ENCODE data around the gene ESYT2. TPM values are rescaled to one million over a fixed set of nuclear protein-coding genes. Genes with fewer than 3 reads are reported as not detected.

Gene ESYT2
- polyA plus RNA-seq, 1 of the 3 experiments (the other 2 are of a cell fraction), result 34.2 TPM

- TF ChIP-seq CTCF (IDR thresholded peaks at IDR 0.05), result no peak; the same call in 1 of the 2 replicates
- peak; percentile 13; the same call in 1 of the 2 replicates for TF ChIP-seq SIN3A (IDR thresholded peaks at IDR 0.05; ENCODE audit: borderline replicate concordance, low read depth, low read length)
- 0 out of 2 replicates have a peak, but pooled peaks have one; percentile 33 for TF ChIP-seq MXI1 (IDR thresholded peaks at IDR 0.05; ENCODE audit: low read depth, low read length)
- peak; percentile 85 for DNase-seq
- peaks cover 6% of the 10 kb centered on the region for H3F3A ChIP-seq (replicated peaks; ENCODE audit: insufficient read depth)
- no peaks in the 10 kb centered on the region for H3K27me3 ChIP-seq (ENCODE audit: insufficient read depth)
- peak overlapping the region; percentile 91 for H3K4me2 ChIP-seq
- peak overlapping the region; percentile 81 to 88 for H3K27ac ChIP-seq (ENCODE audit: low read depth in 2 of 2, low read length in 1 of 2)
- H3K9me2 ChIP-seq, result no peaks in the 10 kb centered on the region
- H2AFZ ChIP-seq (ENCODE audit: low read depth), result peak overlapping the region; percentile 18; the same call in 1 of the 2 replicates
- H3K9ac ChIP-seq, result peak overlapping the region; percentile 87
- peak overlapping the region; percentile 78 to 82 for H3K4me3 ChIP-seq (ENCODE audit: low read depth in 2 of 2, low read length in 1 of 2)
- peaks cover 0 to 10% of the 10 kb centered on the region in 2 experiments for H3K36me3 ChIP-seq (replicated peaks in 1 of 2; ENCODE audit: control insufficient read depth in 1 of 2, insufficient read depth in 2 of 2, low read length in 1 of 2)
- H4K20me1 ChIP-seq (ENCODE audit: insufficient read depth), result peaks cover 7% of the 10 kb centered on the region
- POLR2A ChIA-PET, result interaction anchor here (0.9 to 1.9 kb wide), 3 partner anchors 124 to 333 kb away, joined by 4 to 13 read pairs (median 5); partner anchors contain the start of genes NCAPG2 and PTPRN2
- H3K4me1 ChIP-seq (ENCODE audit: control insufficient read depth in 1 of 2, insufficient read depth in 2 of 2, low read depth in 1 of 2, low read length in 1 of 2), result peaks cover 7 to 9% of the 10 kb centered on the region in 2 experiments; a peak in 3 of 4 replicates
- no peaks in the 10 kb centered on the region for H3K9me3 ChIP-seq
- 1% methylated on average over 47 of the region's 82 CpGs for WGBS (ENCODE audit: low lambda C conversion rate)
- CTCF ChIA-PET, result interaction anchor here (1.0 to 1.7 kb wide), 6 partner anchors 10 to 333 kb away, joined by 3 to 6 read pairs (median 4); no protein-coding TSS in a partner anchor
- peaks cover 52% of the 10 kb centered on the region for H3K79me2 ChIP-seq (ENCODE audit: insufficient read depth)
Observed at GRCh38 chr7:158828133-158829020, 932 bp downstream of the ESYT2 start.

- Histone ChIP-seq H2AFZ (ENCODE audit: low read depth) (peak overlapping the region; percentile 18; the same call in 1 of the 2 replicates), H4K20me1 (ENCODE audit: insufficient read depth) (peaks cover 7% of the 10 kb centered on the region)
- 64% methylated on average over 13 of the region's 13 CpGs for WGBS (ENCODE audit: low lambda C conversion rate)
- TF ChIP-seq IRF3 (IDR thresholded peaks at IDR 0.05; ENCODE audit: low read depth, low read length), result no peak
- no peak for TF ChIP-seq POLR2AphosphoS5 (IDR thresholded peaks at IDR 0.05; ENCODE audit: low read depth, low read length)
- no peak for TF ChIP-seq ZBTB33 (IDR thresholded peaks at IDR 0.05; ENCODE audit: borderline replicate concordance, low read depth)
- TF ChIP-seq RFX5 (IDR thresholded peaks at IDR 0.05; ENCODE audit: low read length), result no peak
- TF ChIP-seq REST (IDR thresholded peaks at IDR 0.05; ENCODE audit: low read depth, low read length), result no peak
- TF ChIP-seq SIN3A (IDR thresholded peaks at IDR 0.05; ENCODE audit: borderline replicate concordance, low read depth, low read length), result no peak
- no peak for TF ChIP-seq ELF1 (IDR thresholded peaks at IDR 0.05)
- no peak for TF ChIP-seq MAX (IDR thresholded peaks at IDR 0.05; ENCODE audit: low read depth)
- TF ChIP-seq SMC3 (IDR thresholded peaks at IDR 0.05; ENCODE audit: low read depth, low read length), result no peak
- TF ChIP-seq NFIC (IDR thresholded peaks at IDR 0.05; ENCODE audit: borderline replicate concordance), result no peak
- TF ChIP-seq RCOR1 (IDR thresholded peaks at IDR 0.05; ENCODE audit: low read length), result no peak
Observed at GRCh38 chr7:158827411-158828132, 1.7 kb downstream of the ESYT2 start.

More at GRCh38 chr7:158827411-158828132, 1.7 kb downstream of the ESYT2 start:
- ChIA-PET POLR2A (no interaction called here), CTCF (interaction anchor here (1.0 to 1.7 kb wide), 4 partner anchors 9 to 332 kb away, joined by 4 read pairs; no protein-coding TSS in a partner anchor)
- H3K9me2 ChIP-seq, result no peaks in the 10 kb centered on the region
- H3K27ac ChIP-seq (ENCODE audit: low read depth in 2 of 2, low read length in 1 of 2), result peak overlapping the region in 1 of 2 experiments; percentile 81; a peak in 2 of 4 replicates
- H3K9me3 ChIP-seq, result no peaks in the 10 kb centered on the region
- peak overlapping the region; percentile 87 for H3K9ac ChIP-seq
- peak overlapping the region; percentile 91 for H3K4me2 ChIP-seq
- peaks cover 7 to 9% of the 10 kb centered on the region in 2 experiments; a peak in 3 of 4 replicates for H3K4me1 ChIP-seq (ENCODE audit: control insufficient read depth in 1 of 2, insufficient read depth in 2 of 2, low read depth in 1 of 2, low read length in 1 of 2)
- H3K4me3 ChIP-seq (ENCODE audit: low read depth in 2 of 2, low read length in 1 of 2), result peak overlapping the region; percentile 78 to 82
- peaks cover 60% of the 10 kb centered on the region for H3K79me2 ChIP-seq (ENCODE audit: insufficient read depth)
- H3K27me3 ChIP-seq (ENCODE audit: insufficient read depth), result no peaks in the 10 kb centered on the region
- peaks cover 6% of the 10 kb centered on the region for H3F3A ChIP-seq (replicated peaks; ENCODE audit: insufficient read depth)
- peaks cover 0 to 10% of the 10 kb centered on the region in 2 experiments for H3K36me3 ChIP-seq (replicated peaks in 1 of 2; ENCODE audit: control insufficient read depth in 1 of 2, insufficient read depth in 2 of 2, low read length in 1 of 2)
- DNase-seq, result no peak

Data from SK-N-SH (cell line).